ENCODE measurements around the gene PRELID1.

Gene PRELID1

GRCh38 chr5:177328545-177329231, 25.1 kb downstream of the PRELID1 start:
- no peaks in the 10 kb centered on the region for H3K79me2 ChIP-seq (ENCODE audit: low read length)
- no peak for DNase-seq
- no peaks in the 10 kb centered on the region for H3K9me2 ChIP-seq (replicated peaks; ENCODE audit: insufficient read depth, low read length)
- no peak overlapping the region for H3K27ac ChIP-seq (ENCODE audit: low read length)
- H3K27me3 ChIP-seq (replicated peaks; ENCODE audit: insufficient read depth, low read length) = no peaks in the 10 kb centered on the region
- no peak overlapping the region for H3K4me2 ChIP-seq (ENCODE audit: low read depth, low read length)
- no peaks in the 10 kb centered on the region for H3F3A ChIP-seq (ENCODE audit: insufficient read depth, low read length)
- H4K20me1 ChIP-seq (ENCODE audit: insufficient read depth, low read length) = no peaks in the 10 kb centered on the region
- no peaks in the 10 kb centered on the region for H3K4me1 ChIP-seq (ENCODE audit: low read length)
- no peak overlapping the region for H3K9ac ChIP-seq (ENCODE audit: low read length)
- no peak for TF ChIP-seq EZH2 (optimal IDR thresholded peaks at IDR 0.05; ENCODE audit: low read depth, low read length)
- no peak for TF ChIP-seq EZH2phosphoT487 (IDR thresholded peaks at IDR 0.05; ENCODE audit: low read length)
- TF ChIP-seq CTCF (IDR thresholded peaks at IDR 0.05; ENCODE audit: low read length) = no peak
- H3K4me3 ChIP-seq (ENCODE audit: low read length) = no peak overlapping the region
- H3K9me3 ChIP-seq (replicated peaks; ENCODE audit: insufficient read depth, low read length) = no peaks in the 10 kb centered on the region
- 0 out of 2 replicates have a peak, but pooled peaks cover 1% of the 10 kb centered on the region for H3K36me3 ChIP-seq (replicated peaks; ENCODE audit: insufficient read depth, low read length)
- no peak overlapping the region for H2AFZ ChIP-seq (ENCODE audit: low read length)

DNA sequence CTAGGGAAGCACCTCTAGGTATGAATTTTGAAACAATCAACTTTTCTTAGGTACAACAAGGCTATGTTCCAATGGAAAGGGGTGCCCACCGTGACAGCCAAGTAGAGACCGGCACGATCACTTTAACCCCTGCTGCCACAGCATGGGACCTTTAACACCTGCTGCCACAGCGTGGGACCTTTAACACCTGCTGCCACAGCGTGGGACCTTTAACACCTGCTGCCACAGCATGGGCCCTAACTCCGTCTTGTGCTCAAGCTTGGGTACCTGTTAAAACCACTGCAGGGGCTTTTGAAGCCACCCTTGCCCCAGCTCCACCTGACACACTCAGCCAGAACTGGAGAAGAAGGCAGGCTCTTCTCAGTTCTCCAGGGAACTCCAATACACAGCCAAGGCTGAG, 26.3 kb downstream of the PRELID1 start:
- Histone ChIP-seq H3K36me3 (replicated peaks; ENCODE audit: insufficient read depth, low read length) (0 out of 2 replicates have a peak, but pooled peaks cover 5% of the 10 kb centered on the region), H3K4me2 (ENCODE audit: low read depth, low read length) (no peak overlapping the region)

GRCh38 chr5:177330991-177331842, 27.6 kb downstream of the PRELID1 start:
- H3K36me3 ChIP-seq (replicated peaks; ENCODE audit: insufficient read depth, low read length) = 0 out of 2 replicates have a peak, but pooled peaks cover 5% of the 10 kb centered on the region

More for the DNA sequence above, 26.3 kb downstream of the PRELID1 start:
- no peaks in the 10 kb centered on the region for H3K9me3 ChIP-seq (replicated peaks; ENCODE audit: insufficient read depth, low read length)
- no peaks in the 10 kb centered on the region for H3K27me3 ChIP-seq (replicated peaks; ENCODE audit: insufficient read depth, low read length)
- H3K4me1 ChIP-seq (ENCODE audit: low read length) = no peaks in the 10 kb centered on the region
- TF ChIP-seq EZH2phosphoT487 (IDR thresholded peaks at IDR 0.05; ENCODE audit: low read length) = no peak
- no peak for TF ChIP-seq EZH2 (optimal IDR thresholded peaks at IDR 0.05; ENCODE audit: low read depth, low read length)
- no peak for TF ChIP-seq CTCF (IDR thresholded peaks at IDR 0.05; ENCODE audit: low read length)
- no peaks in the 10 kb centered on the region for H3F3A ChIP-seq (ENCODE audit: insufficient read depth, low read length)
- H3K79me2 ChIP-seq (ENCODE audit: low read length) = 0 out of 2 replicates have a peak, but pooled peaks cover 2% of the 10 kb centered on the region
- no peaks in the 10 kb centered on the region for H4K20me1 ChIP-seq (ENCODE audit: insufficient read depth, low read length)
- H3K9ac ChIP-seq (ENCODE audit: low read length) = no peak overlapping the region
- no peak overlapping the region for H3K4me3 ChIP-seq (ENCODE audit: low read length)
- no peak for DNase-seq
- no peaks in the 10 kb centered on the region for H3K9me2 ChIP-seq (replicated peaks; ENCODE audit: insufficient read depth, low read length)
- H3K27ac ChIP-seq (ENCODE audit: low read length) = no peak overlapping the region
- no peak overlapping the region for H2AFZ ChIP-seq (ENCODE audit: low read length)

More at GRCh38 chr5:177330991-177331842, 27.6 kb downstream of the PRELID1 start:
- no peak overlapping the region for H2AFZ ChIP-seq (ENCODE audit: low read length)
- no peak overlapping the region for H3K4me3 ChIP-seq (ENCODE audit: low read length)
- H3F3A ChIP-seq (ENCODE audit: insufficient read depth, low read length) = no peaks in the 10 kb centered on the region
- no peaks in the 10 kb centered on the region for H4K20me1 ChIP-seq (ENCODE audit: insufficient read depth, low read length)
- no peaks in the 10 kb centered on the region for H3K4me1 ChIP-seq (ENCODE audit: low read length)
- H3K9ac ChIP-seq (ENCODE audit: low read length) = no peak overlapping the region
- DNase-seq = no peak
- H3K79me2 ChIP-seq (ENCODE audit: low read length) = 0 out of 2 replicates have a peak, but pooled peaks cover 2% of the 10 kb centered on the region
- no peak for TF ChIP-seq EZH2phosphoT487 (IDR thresholded peaks at IDR 0.05; ENCODE audit: low read length)
- no peak for TF ChIP-seq EZH2 (optimal IDR thresholded peaks at IDR 0.05; ENCODE audit: low read depth, low read length)
- no peak for TF ChIP-seq CTCF (IDR thresholded peaks at IDR 0.05; ENCODE audit: low read length)
- H3K9me3 ChIP-seq (replicated peaks; ENCODE audit: insufficient read depth, low read length) = no peaks in the 10 kb centered on the region
- H3K9me2 ChIP-seq (replicated peaks; ENCODE audit: insufficient read depth, low read length) = no peaks in the 10 kb centered on the region
- no peaks in the 10 kb centered on the region for H3K27me3 ChIP-seq (replicated peaks; ENCODE audit: insufficient read depth, low read length)
- no peak overlapping the region for H3K27ac ChIP-seq (ENCODE audit: low read length)
- no peak overlapping the region for H3K4me2 ChIP-seq (ENCODE audit: low read depth, low read length)

All from MM.1S (cell line).